K562 (cell line): ENCODE measurements around the gene PIP5K1B. TPM values are rescaled to one million over a fixed set of nuclear protein-coding genes. Genes with fewer than 3 reads are reported as not detected.

Experiments used
- ATAC-seq: fragments of 200-7000 bp; cut with Tn5 transposase; 3 replicates; pipeline ENCODE4 v1.9.1; 2020; ENCODE audit warnings: moderate library complexity
- BruUV-seq: library from RNA; stranded (reverse); fragments of 400-500 nt; replicated peaks from 2 replicates; lab custom pipeline; 2021; lab: Mats Ljungman, UMichigan
- CTCF ChIA-PET: fragments of 300-600 bp; formaldehyde crosslinking; extraction: SDS; loops from one replicate; lab custom pipeline; 2021; ENCODE audit warnings: low intra/inter-chr PET ratio; lab: Yijun Ruan, JAX
- POLR2A ChIA-PET: fragments of 300-600, 350-650 bp; sonication (Branson Sonifier 250); formaldehyde crosslinking; extraction: SDS; loops from one replicate; lab custom pipeline; 2021; ENCODE audit warnings: antibody characterized with exemption, inconsistent platforms; lab: Yijun Ruan, JAX
- DNase-seq, 4 experiments: peaks; one replicate each; pipeline versions ENCODE4 v3.0.0 to v3.0.0-alpha.2; 2011 to 2018; ENCODE audit warnings: low spot score in 3 of 4, mixed read lengths in 3 of 4; ENCODE audit errors: extremely low read depth in 1 of 4
- FAIRE-seq: peaks from 2 replicates; lab custom pipeline; 2011; peaks lifted over from hg19 to GRCh38; lab: Jason Lieb, UNC
- H2AFZ ChIP-seq: 2 replicates; pipeline ENCODE4 v1.6.0; 2011; ENCODE audit warnings: low read depth, low read length, control low read depth, inconsistent platforms
- H3K27ac ChIP-seq: fragments of 200-600 bp; 3 replicates; pipeline ENCODE4 v1.8.0; 2011; ENCODE audit warnings: low read depth, mild to moderate bottlenecking, control low read depth, inconsistent platforms, low read length, moderate library complexity, mixed read lengths; ENCODE audit errors: extremely low read depth
- H3K27me3 ChIP-seq, 2 experiments: fragments of 300-600 bp in 1 of 2; 2 replicates in 1 of 2; 3 replicates in 1 of 2; pipeline versions ENCODE4 v1.6.0 to v1.8.0; 2011; ENCODE audit warnings: inconsistent platforms in 2 of 2, low read length in 2 of 2, mild to moderate bottlenecking in 1 of 2, mixed read lengths in 1 of 2, moderate library complexity in 1 of 2; ENCODE audit not compliant: control insufficient read depth in 2 of 2, insufficient read depth in 2 of 2
- H3K36me3 ChIP-seq: fragments of 300-600 bp; 3 replicates; pipeline ENCODE4 v1.8.0; 2011; ENCODE audit warnings: mild to moderate bottlenecking, low read length, inconsistent platforms; ENCODE audit not compliant: control insufficient read depth, insufficient read depth
- H3K4me1 ChIP-seq, 2 experiments: fragments of 200-600 bp in 1 of 2; replicated peaks in 1 of 2; 2 replicates in 1 of 2; 3 replicates in 1 of 2; pipeline versions ENCODE4 v1.5.1 to v1.8.0; 2011; ENCODE audit warnings: inconsistent platforms in 2 of 2, low read length in 2 of 2, mild to moderate bottlenecking in 1 of 2, mixed read lengths in 1 of 2, moderate library complexity in 1 of 2; ENCODE audit not compliant: control insufficient read depth in 2 of 2, insufficient read depth in 2 of 2
- H3K4me2 ChIP-seq: 2 replicates; pipeline ENCODE4 v1.6.1; 2011; ENCODE audit warnings: low read length, control low read depth, inconsistent platforms, mixed read lengths; ENCODE audit not compliant: insufficient read depth
- H3K4me3 ChIP-seq: fragments of 200-600 bp; sonication (generic), shearing (Covaris generic); 2 replicates; pipeline ENCODE4 v1.5.1; 2016; ENCODE audit warnings: control low read depth, inconsistent platforms
- H3K79me2 ChIP-seq: fragments of 200-600 bp; 3 replicates; pipeline ENCODE4 v1.8.0; 2011; ENCODE audit warnings: low read length, inconsistent platforms; ENCODE audit not compliant: control insufficient read depth, insufficient read depth
- H3K9ac ChIP-seq, 2 experiments: 2 replicates each; pipeline versions ENCODE4 v1.6.0 to v1.6.1; 2011; ENCODE audit warnings: low read depth in 2 of 2, low read length in 2 of 2, control low read depth in 1 of 2, inconsistent platforms in 1 of 2, mild to moderate bottlenecking in 1 of 2, mixed read lengths in 1 of 2; ENCODE audit not compliant: insufficient read depth in 1 of 2
- H3K9me1 ChIP-seq: one replicate; pipeline ENCODE4 v1.6.0; 2011; ENCODE audit warnings: inconsistent platforms, mild to moderate bottlenecking, low read length, moderate library complexity; ENCODE audit not compliant: control insufficient read depth, insufficient read depth
- H3K9me3 ChIP-seq: replicated peaks from 2 replicates; pipeline ENCODE4 v1.5.1; 2011; ENCODE audit warnings: low read depth, low read length, inconsistent platforms; ENCODE audit not compliant: control insufficient read depth, insufficient read depth
- H4K20me1 ChIP-seq: replicated peaks from 2 replicates; pipeline ENCODE4 v1.6.1; 2011; ENCODE audit warnings: low read length, inconsistent platforms, mixed read lengths; ENCODE audit not compliant: control insufficient read depth, insufficient read depth
- C11orf30 ChIP-seq: fragments of 450-650 bp; IDR thresholded peaks from 2 replicates; pipeline ENCODE4 v1.6.1; 2016; ENCODE audit warnings: low read depth, mild to moderate bottlenecking
- KDM2B ChIP-seq: fragments of 250-450 bp; sonication (Bioruptor Pico); IDR thresholded peaks from 2 replicates; pipeline ENCODE4 v1.8.0; 2021; ENCODE audit warnings: mild to moderate bottlenecking, moderate library complexity
- MEF2D ChIP-seq: conservative IDR thresholded peaks from 2 replicates; pipeline ENCODE4 v1.6.1; 2016; ENCODE audit warnings: low read depth, missing genetic modification characterization, missing compliant biosample characterization
- POLR2G ChIP-seq: fragments of 200-400 bp; formaldehyde crosslinking; IDR thresholded peaks from 2 replicates; pipeline ENCODE4 v1.6.1; 2017; ENCODE audit warnings: low read depth, mild to moderate bottlenecking, antibody characterized with exemption, low read length, moderate library complexity
- PTRF ChIP-seq: fragments of 450-650 bp; IDR thresholded peaks from 2 replicates; pipeline ENCODE4 v1.6.1; 2016; ENCODE audit warnings: mild to moderate bottlenecking, missing genetic modification characterization, missing compliant biosample characterization
- RBM15 ChIP-seq: fragments of 200-400 bp; formaldehyde crosslinking; IDR thresholded peaks from 2 replicates; pipeline ENCODE4 v1.6.1; 2018; ENCODE audit warnings: mild to moderate bottlenecking, low read length, moderate library complexity; ENCODE audit not compliant: insufficient read depth
- XRCC4 ChIP-seq: IDR thresholded peaks from one replicate; pipeline ENCODE4 v1.6.1; 2011; ENCODE audit not compliant: insufficient read depth, insufficient read length; ENCODE audit errors: extremely low read depth
- ZC3H11A ChIP-seq: IDR thresholded peaks from 2 replicates; pipeline ENCODE4 v1.6.1; 2012; ENCODE audit warnings: low read depth, low read length, improper control_type of control experiment
- ZNF316 ChIP-seq: fragments of 450-650 bp; IDR thresholded peaks from 2 replicates; pipeline ENCODE4 v1.6.1; 2016
- ZNF830 ChIP-seq: fragments of 250-450 bp; sonication (Bioruptor Pico); IDR thresholded peaks from 2 replicates; pipeline ENCODE4 v1.5.0; 2021; ENCODE audit warnings: mild to moderate bottlenecking
- WGBS: fragments of 100-300 bp; shearing (Covaris generic); methylation state at CpG from one replicate; pipeline ENCODE4 v1.1.6; 2016; ENCODE audit warnings: low coverage, mixed read lengths; ENCODE audit not compliant: insufficient coverage; ENCODE audit errors: missing lambda C conversion rate; 5-methylcytosine and 5-hydroxymethylcytosine counted together
- in situ Hi-C: fragments of 300-500 bp; cut with MboI; formaldehyde crosslinking; loops from 4 replicates; pipeline ENCODE4 v1.15.0; 2018; ENCODE audit warnings: inconsistent platforms, mixed read lengths
- intact Hi-C: fragments of 100-400 bp; cut with micrococcal nuclease; formaldehyde crosslinking; loops from 2 replicates; pipeline ENCODE4 v1.14.2; 2022
- polyA plus RNA-seq, 8 experiments: library from polyadenylated mRNA; depleted of rRNA in 4 of 8; stranded (reverse) in 5 of 8; unstranded in 3 of 8; fragments of >200 nt; fragmentation: Nextera tagmentation in 2 of 8; fragmentation: Illumina TruSeq in 1 of 8; extraction: Ambion mirVana in 2 of 8; extraction: Trizol in 1 of 8; gene quantifications; 2 replicates each; pipeline versions ENCODE4 v1.2.1 to v1.2.3, GENCODE V29; 2011 to 2014; ENCODE audit warnings: inconsistent platforms in 1 of 8, missing spikeins in 1 of 8
- total RNA-seq, 7 experiments: library from RNA; depleted of rRNA in 6 of 7; stranded (reverse); fragments of >200 nt in 6 of 7; fragmentation: Illumina TruSeq in 2 of 7; extraction: Trizol in 2 of 7; gene quantifications; 2 replicates each; pipeline versions ENCODE4 v1.2.1 to v1.2.3, GENCODE V29; 2011 to 2021; ENCODE audit warnings: low replicate concordance in 1 of 7
- TF ChIP-seq, protein P1 (sequence below): fragments of 150-350 bp; conservative IDR thresholded peaks from 2 replicates; pipeline ENCODE4 v1.6.1; 2014; ENCODE audit warnings: low read length
- TF ChIP-seq, protein P2 (sequence below): fragments of 200-400 bp; formaldehyde crosslinking; IDR thresholded peaks from 2 replicates; pipeline ENCODE4 v1.6.1; 2017; ENCODE audit warnings: mild to moderate bottlenecking, low read depth, low read length, moderate library complexity
- TF ChIP-seq, protein P3 (sequence below): fragments of 250-450 bp; sonication (Bioruptor Pico); IDR thresholded peaks from 2 replicates; pipeline ENCODE4 v1.5.1; 2021; ENCODE audit warnings: mild to moderate bottlenecking

Gene PIP5K1B
- total and polyA plus RNA-seq, 9 of the 15 experiments (the other 6 are each of a cell fraction or from before 2014, with no cell fraction given): 3.1 to 12.9 (median 7.4) TPM

DNA sequence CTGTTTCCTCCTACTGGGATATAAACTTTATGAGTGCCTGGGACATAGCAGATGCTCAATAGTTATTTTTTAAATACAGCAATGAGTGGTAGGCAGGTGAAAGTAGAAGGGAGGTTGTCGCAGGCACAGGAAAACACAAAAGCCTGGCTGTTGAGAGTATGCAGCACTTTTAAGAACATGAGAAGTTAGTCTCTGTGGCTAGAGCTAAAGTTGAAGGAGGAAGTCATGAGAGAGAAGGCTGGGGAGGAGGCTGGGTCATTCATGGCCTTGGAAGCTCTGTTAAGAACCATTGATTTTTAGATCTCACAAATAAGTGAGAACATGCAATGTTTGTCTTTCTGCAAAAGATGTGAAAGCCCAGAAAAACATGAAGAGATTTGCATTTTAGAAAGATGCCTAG, 182.2 kb downstream of the PIP5K1B start (continued):
- TF ChIP-seq, protein P1, sequence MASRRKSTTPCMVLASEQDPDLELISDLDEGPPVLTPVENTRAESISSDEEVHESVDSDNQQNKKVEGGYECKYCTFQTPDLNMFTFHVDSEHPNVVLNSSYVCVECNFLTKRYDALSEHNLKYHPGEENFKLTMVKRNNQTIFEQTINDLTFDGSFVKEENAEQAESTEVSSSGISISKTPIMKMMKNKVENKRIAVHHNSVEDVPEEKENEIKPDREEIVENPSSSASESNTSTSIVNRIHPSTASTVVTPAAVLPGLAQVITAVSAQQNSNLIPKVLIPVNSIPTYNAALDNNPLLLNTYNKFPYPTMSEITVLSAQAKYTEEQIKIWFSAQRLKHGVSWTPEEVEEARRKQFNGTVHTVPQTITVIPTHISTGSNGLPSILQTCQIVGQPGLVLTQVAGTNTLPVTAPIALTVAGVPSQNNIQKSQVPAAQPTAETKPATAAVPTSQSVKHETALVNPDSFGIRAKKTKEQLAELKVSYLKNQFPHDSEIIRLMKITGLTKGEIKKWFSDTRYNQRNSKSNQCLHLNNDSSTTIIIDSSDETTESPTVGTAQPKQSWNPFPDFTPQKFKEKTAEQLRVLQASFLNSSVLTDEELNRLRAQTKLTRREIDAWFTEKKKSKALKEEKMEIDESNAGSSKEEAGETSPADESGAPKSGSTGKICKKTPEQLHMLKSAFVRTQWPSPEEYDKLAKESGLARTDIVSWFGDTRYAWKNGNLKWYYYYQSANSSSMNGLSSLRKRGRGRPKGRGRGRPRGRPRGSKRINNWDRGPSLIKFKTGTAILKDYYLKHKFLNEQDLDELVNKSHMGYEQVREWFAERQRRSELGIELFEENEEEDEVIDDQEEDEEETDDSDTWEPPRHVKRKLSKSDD: no peak
- no peak for TF ChIP-seq XRCC4

DNA sequence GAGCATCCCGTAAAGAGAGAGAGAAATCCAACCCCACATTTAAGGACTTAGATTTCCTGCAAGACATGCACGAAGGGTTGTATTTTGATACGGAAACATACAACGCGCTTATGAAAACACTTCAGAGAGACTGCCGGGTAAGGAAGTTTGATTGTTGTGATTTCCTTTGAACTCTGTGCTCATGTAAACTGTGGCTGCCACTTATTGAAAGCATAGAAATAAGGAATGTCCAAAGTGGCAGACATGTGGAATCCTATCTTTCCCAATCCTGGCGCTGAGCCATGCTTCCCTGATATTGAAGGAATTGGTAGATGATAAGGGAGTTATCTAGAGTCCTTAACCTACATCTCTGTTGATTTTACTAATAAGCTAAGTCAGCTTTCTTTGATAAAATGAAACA, 189.5 kb downstream of the PIP5K1B start:
- H4K20me1 ChIP-seq: no peaks in the 10 kb centered on the region
- FAIRE-seq (no peak), DNase-seq (no peak), ATAC-seq (no peak)
- 92% methylated on average over 7 of the region's 7 CpGs for WGBS
- intact Hi-C loops (no loop called here), in situ Hi-C loops (no loop called here)
- H3K4me1 ChIP-seq: no peaks in the 10 kb centered on the region
- no peak overlapping the region for H3K4me3 ChIP-seq
- H3K4me2 ChIP-seq: no peak overlapping the region
- H3K79me2 ChIP-seq: no peaks in the 10 kb centered on the region
- no peak overlapping the region for H3K9ac ChIP-seq
- H3K27me3 ChIP-seq: no peaks in the 10 kb centered on the region
- H2AFZ ChIP-seq: no peak overlapping the region
- no TSS peak for BruUV-seq
- peak; percentile 48; the same call in 1 of the 2 replicates for TF ChIP-seq ZNF316
- TF ChIP-seq RBM15: no peak
- peak; percentile 41; the same call in 1 of the 2 replicates for TF ChIP-seq C11orf30
- TF ChIP-seq ZNF830 (CRISPR knock-in tag): no peak
- no peak for TF ChIP-seq POLR2G
- no peak for TF ChIP-seq PTRF (tag)
- TF ChIP-seq KDM2B (CRISPR knock-in tag): no peak
- TF ChIP-seq, protein P2, sequence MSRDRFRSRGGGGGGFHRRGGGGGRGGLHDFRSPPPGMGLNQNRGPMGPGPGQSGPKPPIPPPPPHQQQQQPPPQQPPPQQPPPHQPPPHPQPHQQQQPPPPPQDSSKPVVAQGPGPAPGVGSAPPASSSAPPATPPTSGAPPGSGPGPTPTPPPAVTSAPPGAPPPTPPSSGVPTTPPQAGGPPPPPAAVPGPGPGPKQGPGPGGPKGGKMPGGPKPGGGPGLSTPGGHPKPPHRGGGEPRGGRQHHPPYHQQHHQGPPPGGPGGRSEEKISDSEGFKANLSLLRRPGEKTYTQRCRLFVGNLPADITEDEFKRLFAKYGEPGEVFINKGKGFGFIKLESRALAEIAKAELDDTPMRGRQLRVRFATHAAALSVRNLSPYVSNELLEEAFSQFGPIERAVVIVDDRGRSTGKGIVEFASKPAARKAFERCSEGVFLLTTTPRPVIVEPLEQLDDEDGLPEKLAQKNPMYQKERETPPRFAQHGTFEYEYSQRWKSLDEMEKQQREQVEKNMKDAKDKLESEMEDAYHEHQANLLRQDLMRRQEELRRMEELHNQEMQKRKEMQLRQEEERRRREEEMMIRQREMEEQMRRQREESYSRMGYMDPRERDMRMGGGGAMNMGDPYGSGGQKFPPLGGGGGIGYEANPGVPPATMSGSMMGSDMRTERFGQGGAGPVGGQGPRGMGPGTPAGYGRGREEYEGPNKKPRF: no peak
- TF ChIP-seq, protein P3, sequence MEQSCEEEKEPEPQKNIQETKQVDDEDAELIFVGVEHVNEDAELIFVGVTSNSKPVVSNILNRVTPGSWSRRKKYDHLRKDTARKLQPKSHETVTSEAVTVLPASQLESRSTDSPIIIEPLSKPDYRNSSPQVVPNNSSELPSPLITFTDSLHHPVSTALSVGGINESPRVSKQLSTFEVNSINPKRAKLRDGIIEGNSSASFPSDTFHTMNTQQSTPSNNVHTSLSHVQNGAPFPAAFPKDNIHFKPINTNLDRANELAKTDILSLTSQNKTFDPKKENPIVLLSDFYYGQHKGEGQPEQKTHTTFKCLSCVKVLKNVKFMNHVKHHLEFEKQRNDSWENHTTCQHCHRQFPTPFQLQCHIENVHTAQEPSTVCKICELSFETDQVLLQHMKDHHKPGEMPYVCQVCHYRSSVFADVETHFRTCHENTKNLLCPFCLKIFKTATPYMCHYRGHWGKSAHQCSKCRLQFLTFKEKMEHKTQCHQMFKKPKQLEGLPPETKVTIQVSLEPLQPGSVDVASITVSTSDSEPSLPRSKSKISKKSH (CRISPR knock-in tag): no peak
- no peak for TF ChIP-seq MEF2D (tag)
- TF ChIP-seq ZC3H11A: no peak
- H3K36me3 ChIP-seq: 0 out of 3 replicates have a peak, but pooled peaks cover 2% of the 10 kb centered on the region
- no peaks in the 10 kb centered on the region for H3K9me1 ChIP-seq
- H3K9me3 ChIP-seq: no peaks in the 10 kb centered on the region
- POLR2A ChIA-PET: no interaction called here
- CTCF ChIA-PET: no interaction called here
- H3K27ac ChIP-seq: no peak overlapping the region
